ENCODE measurements around the gene ACO2.
"Not testable (repeated sequence)": the region's sequence is repeated elsewhere in the genome, so short reads cannot be mapped to it uniquely, and the experiment has no call there.

The ACO2 gene

GRCh38 chr22:41468381-41469217 lies at the start of gene ACO2, which contains the start of gene PHF5A:
Gene ACO2, plus strand, starts transcription at chr22:41469117. Its CDS starts 30 bp downstream, at chr22:41469147.
Gene PHF5A, minus strand, starts transcription at chr22:41468692. Its CDS starts 39 bp downstream, at chr22:41468653.
- DNase-seq = peak; percentile 88 to 100 (median 96)

DNA sequence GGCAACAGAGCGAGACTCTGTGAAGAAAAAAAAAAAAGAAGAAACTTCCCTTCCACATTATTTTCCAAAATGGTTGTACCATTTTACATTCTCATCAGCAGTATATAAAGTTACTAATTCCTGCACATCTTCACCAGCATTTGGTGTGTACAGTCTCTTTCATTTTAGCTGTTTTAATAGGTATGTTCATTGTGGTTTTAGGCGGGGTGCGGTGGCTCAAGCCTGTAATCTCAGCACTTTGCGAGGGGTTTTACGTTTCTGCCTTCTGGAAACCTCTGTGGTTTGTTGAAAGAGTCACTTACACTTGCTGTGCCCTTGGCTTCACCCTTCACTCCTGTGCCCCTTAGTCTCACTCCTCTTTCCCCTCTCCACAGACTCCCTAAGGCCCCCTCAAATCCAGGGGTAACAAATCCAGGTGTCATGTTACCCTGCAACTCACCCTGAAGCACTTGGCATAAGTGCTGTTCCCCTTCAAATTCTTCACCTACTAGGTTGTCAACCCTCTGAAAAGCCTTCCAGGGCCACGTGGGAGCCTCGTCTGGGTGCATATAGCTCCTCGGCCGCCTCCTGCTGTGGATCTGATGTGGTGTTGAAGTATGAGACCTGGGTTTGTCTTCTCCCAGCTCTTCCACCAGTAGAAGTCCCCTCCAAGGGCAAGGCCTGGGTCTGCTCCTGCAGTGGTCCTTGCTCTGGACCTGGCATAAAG lies 43.1 kb upstream of the ACO2 start:
- DNase-seq = no peak

DNA sequence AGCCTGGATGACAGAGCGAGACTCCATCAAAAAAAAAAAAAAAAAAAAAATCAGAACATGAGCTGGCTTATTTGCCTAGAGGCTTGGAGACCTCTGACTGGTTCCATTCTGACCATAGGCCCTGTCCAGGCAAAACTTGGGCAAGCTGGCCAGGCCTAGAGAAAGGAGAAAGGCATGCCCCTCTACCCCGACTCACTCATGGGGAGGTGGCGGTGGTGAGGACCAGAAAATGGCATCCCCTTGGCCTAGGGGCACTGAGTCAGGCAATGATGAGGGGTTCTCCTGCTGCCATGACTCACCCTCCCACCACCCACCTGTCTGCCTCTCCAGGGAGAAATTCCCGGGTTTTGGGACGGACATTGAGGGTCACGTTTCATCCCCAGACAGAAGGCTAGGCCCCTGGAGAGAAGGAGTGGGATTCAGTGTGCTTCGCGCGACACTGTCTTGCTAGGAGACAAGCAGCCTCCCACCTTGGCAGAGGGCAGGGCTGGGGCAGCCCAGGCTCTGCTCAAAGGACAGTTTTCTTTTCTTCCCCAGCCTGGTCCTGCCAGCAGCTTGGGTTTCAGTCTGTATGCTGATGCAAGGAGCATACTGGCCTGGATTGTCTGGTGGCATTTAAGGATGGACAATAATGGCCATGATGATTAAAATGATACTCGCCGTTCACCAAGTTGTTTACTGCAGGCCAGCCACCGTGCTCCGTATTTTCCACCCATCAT lies 39.5 kb upstream of the ACO2 start:
- peak in 17 of 51 donors; percentile 16 to 68 (median 41) for DNase-seq

DNA sequence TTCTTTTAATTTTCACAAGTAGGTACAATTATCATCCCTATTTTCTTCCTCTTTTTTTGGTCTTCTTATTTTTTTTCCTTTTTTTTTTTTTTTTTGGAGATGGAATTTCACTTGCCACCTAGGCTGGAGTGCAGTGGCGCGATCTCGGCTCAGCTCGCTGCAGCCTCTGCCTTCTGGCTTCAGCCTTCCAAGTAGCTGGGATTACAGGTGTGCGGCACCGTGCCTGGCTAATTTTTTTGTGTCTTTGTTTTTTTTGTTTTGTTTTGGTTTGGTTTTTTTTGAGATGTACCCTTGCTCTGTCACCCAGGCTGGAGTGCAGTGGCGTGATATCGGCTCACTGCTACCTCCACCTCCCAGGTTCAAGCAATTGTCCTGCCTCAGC lies 39.0 kb upstream of the ACO2 start:
- no peak for DNase-seq

- DNase-seq = no peak
Measured at GRCh38 chr22:41431656-41432055, 37.3 kb upstream of the ACO2 start.

DNA sequence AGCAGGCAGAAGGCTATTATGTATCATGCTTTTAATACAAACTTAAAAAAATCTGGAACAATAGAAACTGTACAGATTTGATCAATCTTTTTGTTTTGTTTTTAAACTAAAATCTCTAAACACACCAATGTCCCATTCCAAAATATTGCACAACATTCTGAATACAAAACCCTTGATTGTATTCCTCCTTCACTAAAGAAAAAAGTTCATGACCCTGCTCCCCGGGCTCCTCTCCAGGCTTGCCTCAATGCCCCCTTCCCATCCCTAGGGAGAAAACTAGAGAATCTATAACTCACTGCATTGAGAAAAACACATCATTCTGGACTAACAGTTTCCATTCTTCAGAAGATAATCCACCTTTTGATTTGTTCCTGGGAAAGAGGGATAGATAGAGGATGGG lies 35.4 kb upstream of the ACO2 start:
- DNase-seq = peak in 1 of 51 donors; percentile 16

- peak in 1 of 51 donors; percentile 22 for DNase-seq
Measured at GRCh38 chr22:41434361-41435003, 34.4 kb upstream of the ACO2 start.

DNA sequence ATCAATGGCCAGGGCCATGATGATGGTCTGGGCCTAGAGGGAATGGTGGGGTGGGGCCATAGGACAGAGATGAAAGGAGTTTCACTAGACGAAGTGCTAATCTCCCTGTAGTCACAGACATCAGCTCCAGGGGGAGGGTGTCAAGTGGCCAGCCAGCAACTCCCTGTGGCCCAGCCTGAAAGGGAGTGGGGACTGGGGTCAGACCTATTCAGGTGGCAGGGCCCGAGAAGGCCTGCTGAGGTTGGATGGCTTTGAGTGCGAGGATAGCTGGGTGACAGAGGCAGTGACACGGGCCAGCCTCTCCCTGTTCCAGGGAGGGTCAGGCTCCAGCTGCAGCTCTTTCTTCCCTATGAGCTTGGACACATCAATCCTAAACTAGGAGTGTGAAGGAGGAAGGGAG lies 33.4 kb upstream of the ACO2 start:
- no peak for DNase-seq

DNA sequence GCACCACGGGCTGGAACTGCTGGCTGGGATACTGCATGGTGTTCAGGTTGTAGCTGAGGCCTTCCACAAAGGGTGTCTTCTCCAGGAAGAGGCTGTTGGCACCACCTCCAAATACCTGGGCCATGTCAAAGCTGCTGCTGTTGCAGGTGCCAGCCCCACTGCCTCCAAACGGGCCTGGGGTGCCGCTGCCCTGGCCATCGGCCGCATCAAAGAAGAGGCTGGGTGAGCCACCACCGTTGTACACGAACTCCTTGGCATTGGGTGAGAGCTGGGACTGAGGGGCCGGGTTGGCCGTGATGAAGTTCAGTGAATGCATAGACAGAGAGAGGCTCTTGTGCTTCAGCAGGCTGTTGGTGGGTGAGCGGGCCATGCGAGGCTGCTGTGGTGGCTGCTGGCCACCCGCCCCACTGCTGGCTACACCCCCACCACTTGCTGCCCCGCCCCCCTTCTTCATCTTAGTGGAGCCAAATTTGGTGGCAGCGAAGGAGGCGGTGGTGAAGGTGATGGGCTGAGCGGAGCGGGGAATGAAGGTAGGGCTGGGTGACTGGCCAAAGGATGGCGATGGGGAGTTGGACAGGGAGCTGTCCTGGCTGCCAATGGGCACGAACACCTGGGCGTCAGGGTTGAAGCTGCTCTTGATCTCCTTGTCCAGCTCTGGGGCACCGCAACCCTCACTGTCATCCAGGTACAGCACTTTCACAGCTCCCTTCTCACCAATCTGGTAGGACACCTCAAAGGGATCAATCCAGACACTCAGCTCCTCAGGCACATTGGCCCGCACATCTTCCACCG lies 32.4 kb upstream of the ACO2 start:
- peak in 3 of 51 donors; percentile 17 to 27 (median 20) for DNase-seq

DNA sequence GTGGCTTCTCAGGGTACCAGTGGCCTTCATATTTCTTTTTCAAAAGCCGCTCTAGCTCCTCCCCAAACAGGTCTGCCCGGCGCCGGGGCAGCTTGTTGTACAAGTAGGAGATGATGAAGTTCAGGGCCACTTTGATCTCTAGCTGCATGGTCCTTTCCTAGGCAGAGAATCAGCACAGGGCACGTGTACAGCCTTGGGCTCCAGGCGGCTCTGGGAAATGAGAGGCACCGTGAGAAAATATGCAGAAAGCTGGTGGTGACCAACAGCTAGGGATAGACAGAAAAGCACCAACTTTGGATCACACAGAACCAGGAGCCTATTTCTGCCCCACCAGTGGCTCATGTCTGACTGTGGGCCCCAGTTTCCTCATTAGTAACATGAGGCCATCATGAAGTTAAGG lies 31.7 kb upstream of the ACO2 start:
- no peak for DNase-seq

GRCh38 chr22:41440511-41440910 lies 28.4 kb upstream of the ACO2 start:
- not testable (repeated sequence) for DNase-seq

DNA sequence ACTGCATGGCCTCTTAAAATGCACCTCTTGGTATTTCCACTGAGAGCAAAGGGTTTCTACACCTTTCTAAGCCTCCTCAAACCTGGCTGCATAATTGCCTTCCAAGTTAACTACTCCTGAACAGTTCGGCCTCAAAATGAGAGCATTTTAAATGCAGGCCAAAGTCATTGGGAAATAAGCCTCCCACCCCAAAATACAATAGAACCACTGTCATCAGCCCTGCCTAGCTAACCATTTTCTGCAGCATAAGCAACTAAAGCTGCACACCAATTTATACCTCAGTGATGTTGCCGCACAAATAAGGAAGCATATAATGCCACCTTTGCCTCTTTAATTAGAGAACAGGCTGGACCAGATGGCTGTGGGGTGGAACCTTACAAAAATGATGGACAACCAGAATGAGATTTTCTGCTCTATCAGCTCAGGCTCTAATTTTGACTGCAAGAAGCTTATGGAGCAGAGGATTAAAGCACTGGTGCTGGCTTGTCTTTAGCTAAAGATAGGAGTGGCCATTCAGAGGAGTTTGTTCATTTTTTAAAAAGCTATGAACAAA lies 26.6 kb upstream of the ACO2 start:
- DNase-seq = peak in 2 of 51 donors; percentile 11 to 45

- peak; percentile 24 to 93 (median 81) for DNase-seq
Measured at GRCh38 chr22:41444360-41445128, 24.4 kb upstream of the ACO2 start.

GRCh38 chr22:41445129-41446056 lies 23.5 kb upstream of the ACO2 start:
- DNase-seq = peak in 8 of 51 donors; percentile 19 to 79 (median 48)

DNA sequence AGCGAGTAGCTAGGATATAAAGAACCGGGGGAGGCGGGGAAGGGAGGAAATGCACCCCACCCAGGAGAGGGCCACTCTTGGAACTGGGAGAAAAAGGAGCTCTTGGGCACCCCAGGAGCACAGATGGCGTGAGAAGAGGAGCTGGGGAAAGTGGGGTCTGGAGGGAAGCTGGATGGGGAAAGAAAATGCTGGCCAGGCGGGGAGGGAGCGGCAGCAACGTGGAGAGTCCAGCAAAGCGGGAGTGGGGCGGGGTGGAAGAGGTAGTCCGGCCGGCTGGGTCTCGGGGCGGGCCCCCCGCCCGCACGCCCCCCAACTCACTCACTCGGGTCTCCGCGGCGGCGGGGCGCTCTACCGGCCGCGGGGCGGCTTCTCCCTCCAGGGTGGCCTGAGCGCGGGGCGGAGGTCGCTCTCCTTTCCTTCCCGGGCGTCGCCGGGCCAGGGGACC lies 22.8 kb upstream of the ACO2 start:
- peak in 6 of 51 donors; percentile 37 to 55 (median 42) for DNase-seq

GRCh38 chr22:41446639-41447434 lies 22.1 kb upstream of the ACO2 start, which contains the start of gene TOB2:
Gene TOB2, minus strand, starts transcription at chr22:41446801. Its CDS starts 9,456 bp downstream, at chr22:41437345.
- peak; percentile 69 to 97 (median 93) for DNase-seq
